ENCODE data around the gene EXD2. TPM values are rescaled to one million over a fixed set of nuclear protein-coding genes. Genes with fewer than 3 reads are reported as not detected.

The EXD2 gene
- total RNA-seq, 1 experiment from 2014 or later = 17.7 TPM

- H3K36me3 Mint-ChIP-seq (ENCODE audit: insufficient read depth, unreplicated experiment) = peaks cover 48% of the 10 kb centered on the region
- H3K4me1 Mint-ChIP-seq (ENCODE audit: insufficient read depth, unreplicated experiment) = no peaks in the 10 kb centered on the region
- ChIA-PET CTCF (interaction anchor here (0.5 to 4.4 kb wide), 10 partner anchors 27 to 634 kb away, joined by 3 to 86 read pairs (median 3); no protein-coding TSS in a partner anchor), POLR2A (interaction anchor here (0.9 kb wide), 1 partner anchor 13 kb away, joined by 3 read pairs; no protein-coding TSS in a partner anchor)
- no peak for TF ChIP-seq CTCF (IDR thresholded peaks at IDR 0.05; ENCODE audit: unreplicated experiment)
- intact Hi-C loops (cut with micrococcal nuclease) = no loop called here
- no peak for DNase-seq (ENCODE audit: unreplicated experiment)
- H3K4me3 Mint-ChIP-seq (ENCODE audit: unreplicated experiment) = no peak overlapping the region
- H3K27ac Mint-ChIP-seq (ENCODE audit: low read depth, unreplicated experiment) = no peak overlapping the region
- BruUV-seq (replicated peaks) = no TSS peak
- no peaks in the 10 kb centered on the region for H3K9me3 Mint-ChIP-seq (ENCODE audit: unreplicated experiment)
- no peaks in the 10 kb centered on the region for H3K27me3 Mint-ChIP-seq (ENCODE audit: insufficient read depth, unreplicated experiment)
Observed at GRCh38 chr14:69240527-69241173, 49.4 kb downstream of the EXD2 start.

GRCh38 chr14:69241577-69241976 is 50.3 kb downstream of the EXD2 start:
- TF ChIP-seq CTCF (IDR thresholded peaks at IDR 0.05; ENCODE audit: unreplicated experiment) = no peak
- DNase-seq (ENCODE audit: unreplicated experiment) = no peak
- TSS peak; percentile 45 for BruUV-seq (replicated peaks)
- Mint-ChIP-seq H3K4me3 (ENCODE audit: unreplicated experiment) (no peak overlapping the region), H3K27ac (ENCODE audit: low read depth, unreplicated experiment) (no peak overlapping the region), H3K4me1 (ENCODE audit: insufficient read depth, unreplicated experiment) (no peaks in the 10 kb centered on the region), H3K9me3 (ENCODE audit: unreplicated experiment) (no peaks in the 10 kb centered on the region), H3K36me3 (ENCODE audit: insufficient read depth, unreplicated experiment) (peaks cover 39% of the 10 kb centered on the region), H3K27me3 (ENCODE audit: insufficient read depth, unreplicated experiment) (no peaks in the 10 kb centered on the region)
- ChIA-PET CTCF (interaction anchor here (0.6 to 4.4 kb wide), 32 partner anchors 9 to 376 kb away, joined by 3 to 86 read pairs (median 4); no protein-coding TSS in a partner anchor), POLR2A (interaction anchor here (0.9 to 1.3 kb wide), 3 partner anchors 13 to 218 kb away, joined by 3 to 5 read pairs (median 3); no protein-coding TSS in a partner anchor)
- intact Hi-C loops (cut with micrococcal nuclease) = no loop called here

GRCh38 chr14:69242311-69243224 is 51.3 kb downstream of the EXD2 start:
- BruUV-seq (replicated peaks) = no TSS peak
- ChIA-PET POLR2A (interaction anchor here (0.7 to 1.3 kb wide), 5 partner anchors 113 to 268 kb away, joined by 3 to 5 read pairs (median 3); partner anchors contain the start of genes ERH and SLC39A9), CTCF (interaction anchor here (0.6 to 4.4 kb wide), 51 partner anchors 8 to 1272 kb away, joined by 3 to 86 read pairs (median 4); partner anchors contain the start of gene GALNT16)
- H3K27ac Mint-ChIP-seq (ENCODE audit: low read depth, unreplicated experiment) = no peak overlapping the region
- no peak overlapping the region for H3K4me3 Mint-ChIP-seq (ENCODE audit: unreplicated experiment)
- H3K4me1 Mint-ChIP-seq (ENCODE audit: insufficient read depth, unreplicated experiment) = no peaks in the 10 kb centered on the region
- TF ChIP-seq CTCF (IDR thresholded peaks at IDR 0.05; ENCODE audit: unreplicated experiment) = peak; percentile 63
- no peaks in the 10 kb centered on the region for H3K9me3 Mint-ChIP-seq (ENCODE audit: unreplicated experiment)
- no peaks in the 10 kb centered on the region for H3K27me3 Mint-ChIP-seq (ENCODE audit: insufficient read depth, unreplicated experiment)
- H3K36me3 Mint-ChIP-seq (ENCODE audit: insufficient read depth, unreplicated experiment) = peaks cover 29% of the 10 kb centered on the region
- DNase-seq (ENCODE audit: unreplicated experiment) = peak; percentile 62
- intact Hi-C loops (cut with micrococcal nuclease) = loop anchor here (1.0 to 2.0 kb wide), 3 partner anchors 113 to 332 kb away; partner anchors contain the start of gene CCDC177

GRCh38 chr14:69244946-69245345 is 53.6 kb downstream of the EXD2 start:
- POLR2A ChIA-PET = no interaction called here
- Mint-ChIP-seq H3K4me3 (ENCODE audit: unreplicated experiment) (no peak overlapping the region), H3K9me3 (ENCODE audit: unreplicated experiment) (no peaks in the 10 kb centered on the region), H3K36me3 (ENCODE audit: insufficient read depth, unreplicated experiment) (peaks cover 14% of the 10 kb centered on the region), H3K4me1 (ENCODE audit: insufficient read depth, unreplicated experiment) (no peaks in the 10 kb centered on the region), H3K27ac (ENCODE audit: low read depth, unreplicated experiment) (no peak overlapping the region), H3K27me3 (ENCODE audit: insufficient read depth, unreplicated experiment) (no peaks in the 10 kb centered on the region)
- no peak for TF ChIP-seq CTCF (IDR thresholded peaks at IDR 0.05; ENCODE audit: unreplicated experiment)
- CTCF ChIA-PET = interaction anchor here (0.5 to 2.1 kb wide), 5 partner anchors 91 to 216 kb away, joined by 3 to 7 read pairs (median 3); no protein-coding TSS in a partner anchor
- intact Hi-C loops (cut with micrococcal nuclease) = no loop called here
- no peak for DNase-seq (ENCODE audit: unreplicated experiment)
- no TSS peak for BruUV-seq (replicated peaks)
